KOPT-K1 (cell line): ENCODE measurements around the gene KIF4B.

Experiments
- H3K27ac ChIP-seq: fragments of 200-600 bp; sonication (generic); 2 replicates; pipeline ENCODE4 v1.5.1; 2016; ENCODE audit warnings: antibody characterized with exemption, mild to moderate bottlenecking, low read depth, low read length; ENCODE audit not compliant: poor library complexity, severe bottlenecking
- H3K36me3 ChIP-seq: fragments of 200-600 bp; sonication (generic); 2 replicates; pipeline ENCODE4 v1.5.1; 2017; ENCODE audit warnings: antibody characterized with exemption, mild to moderate bottlenecking, low read length, moderate library complexity; ENCODE audit not compliant: insufficient read depth
- H3K9me3 ChIP-seq: fragments of 200-600 bp; sonication (generic); 2 replicates; pipeline ENCODE4 v1.5.1; 2017; ENCODE audit warnings: antibody characterized with exemption, low read length, mild to moderate bottlenecking; ENCODE audit not compliant: insufficient read depth, poor library complexity, severe bottlenecking

The KIF4B gene

DNA sequence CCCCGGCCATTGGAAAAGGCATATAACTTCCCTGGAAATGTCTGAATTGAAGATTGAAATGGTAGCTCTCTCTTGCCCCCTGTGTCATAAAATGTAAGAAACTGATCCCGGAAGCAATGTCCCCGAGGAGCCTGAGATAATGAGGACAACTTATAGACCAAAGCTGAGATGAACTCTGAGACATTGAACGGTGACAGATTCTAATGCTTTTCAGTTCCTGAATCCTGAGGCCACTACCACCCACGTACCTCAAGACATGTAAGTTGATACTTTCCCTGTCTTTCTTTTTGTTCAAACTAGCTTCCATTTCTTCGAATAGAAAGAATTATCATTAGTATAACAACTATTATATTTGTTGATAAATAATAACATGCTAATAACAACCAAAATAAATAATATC lies 51.0 kb downstream of the KIF4B start:
- Histone ChIP-seq H3K36me3 (no peaks in the 10 kb centered on the region), H3K9me3 (no peaks in the 10 kb centered on the region), H3K27ac (no peak overlapping the region)

DNA sequence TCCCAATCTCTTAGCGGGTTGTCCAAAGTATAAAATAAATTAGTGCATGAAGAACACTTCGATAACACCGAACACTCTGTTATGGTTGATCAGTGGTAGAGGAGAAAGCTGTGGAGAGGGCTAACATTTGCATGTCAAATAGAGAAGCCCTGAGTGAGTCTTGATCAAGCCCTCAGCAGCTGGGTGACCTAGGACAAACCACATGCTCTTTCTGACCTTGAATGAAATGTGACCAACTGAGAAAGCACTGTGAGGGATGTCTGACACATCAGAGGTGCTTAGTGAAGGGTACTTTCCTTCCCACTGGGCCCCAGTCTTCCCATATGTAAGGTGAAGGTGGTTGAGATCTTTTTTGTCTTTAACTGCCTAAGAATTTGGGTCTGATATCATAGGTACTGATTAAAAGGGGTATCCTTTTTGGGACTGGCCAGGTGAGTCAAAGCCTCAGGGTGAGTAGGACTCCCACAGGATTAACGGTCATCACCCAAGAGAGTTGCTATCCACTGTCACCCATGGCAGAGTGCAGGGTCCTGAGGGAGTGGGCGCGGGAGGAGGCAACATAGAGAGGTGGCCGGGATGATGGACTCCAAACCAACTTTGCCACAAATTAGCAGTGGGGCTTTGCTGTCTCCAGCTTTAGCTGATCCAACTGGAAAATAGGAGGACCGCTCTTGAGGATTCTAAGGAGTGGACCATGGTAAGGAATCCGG lies 53.5 kb downstream of the KIF4B start:
- no peak overlapping the region for H3K27ac ChIP-seq
- H3K36me3 ChIP-seq, result no peaks in the 10 kb centered on the region
- H3K9me3 ChIP-seq, result no peaks in the 10 kb centered on the region
